Tibial artery (tissue), 4 donors: Measurements from ENCODE around the gene DLX2.

Source experiments
- DNase-seq, 2 donors: peaks; one replicate each; pipeline ENCODE4 v3.0.0-alpha.2; 2019
- H3K27ac ChIP-seq, 2 donors: fragments of 200-600 bp; sonication (generic) in 1 of 2; 1 replicate in 1 of 2; 2 replicates in 1 of 2; pipeline ENCODE4 v1.5.1; 2018 to 2019; ENCODE audit warnings: mild to moderate bottlenecking in 1 of 2
- H3K27me3 ChIP-seq, 2 donors: fragments of 200-600 bp; sonication (generic) in 1 of 2; one replicate each; pipeline versions ENCODE4 v1.5.1 to v1.6.0; 2016 to 2019
- H3K36me3 ChIP-seq, 3 donors: fragments of 200-600 bp; sonication (generic) in 2 of 3; one replicate each; pipeline ENCODE4 v1.5.1; 2016 to 2019; ENCODE audit warnings: mild to moderate bottlenecking in 2 of 3
- H3K4me1 ChIP-seq, 4 donors: fragments of 200-600 bp; sonication (generic) in 2 of 4; 1 replicate in 3 of 4; 2 replicates in 1 of 4; pipeline ENCODE4 v1.5.1; 2016 to 2019
- H3K4me3 ChIP-seq, 2 donors: fragments of 200-600 bp; sonication (generic) in 1 of 2; 1 replicate in 1 of 2; 2 replicates in 1 of 2; pipeline ENCODE4 v1.5.1; 2018 to 2019; ENCODE audit warnings: mild to moderate bottlenecking in 2 of 2
- H3K9me3 ChIP-seq, 3 donors: fragments of 200-600 bp; sonication (generic) in 1 of 3; one replicate each; pipeline ENCODE4 v1.5.1; 2016 to 2019
- intact Hi-C: fragments of 100-400 bp; cut with DNase I; formaldehyde crosslinking; loops from one replicate; pipeline ENCODE4 v1.15.0; 2023; ENCODE audit warnings: low total_unique reads
- TF ChIP-seq, protein P1 (sequence below), 2 experiments: fragments of 200-600 bp in 1 of 2; fragments of 450-650 bp in 1 of 2; IDR thresholded peaks; one replicate each; pipeline ENCODE4 v1.5.1; 2017 to 2019; ENCODE audit warnings: antibody characterized with exemption in 2 of 2, mild to moderate bottlenecking in 1 of 2, moderate library complexity in 1 of 2

The DLX2 gene

DNA sequence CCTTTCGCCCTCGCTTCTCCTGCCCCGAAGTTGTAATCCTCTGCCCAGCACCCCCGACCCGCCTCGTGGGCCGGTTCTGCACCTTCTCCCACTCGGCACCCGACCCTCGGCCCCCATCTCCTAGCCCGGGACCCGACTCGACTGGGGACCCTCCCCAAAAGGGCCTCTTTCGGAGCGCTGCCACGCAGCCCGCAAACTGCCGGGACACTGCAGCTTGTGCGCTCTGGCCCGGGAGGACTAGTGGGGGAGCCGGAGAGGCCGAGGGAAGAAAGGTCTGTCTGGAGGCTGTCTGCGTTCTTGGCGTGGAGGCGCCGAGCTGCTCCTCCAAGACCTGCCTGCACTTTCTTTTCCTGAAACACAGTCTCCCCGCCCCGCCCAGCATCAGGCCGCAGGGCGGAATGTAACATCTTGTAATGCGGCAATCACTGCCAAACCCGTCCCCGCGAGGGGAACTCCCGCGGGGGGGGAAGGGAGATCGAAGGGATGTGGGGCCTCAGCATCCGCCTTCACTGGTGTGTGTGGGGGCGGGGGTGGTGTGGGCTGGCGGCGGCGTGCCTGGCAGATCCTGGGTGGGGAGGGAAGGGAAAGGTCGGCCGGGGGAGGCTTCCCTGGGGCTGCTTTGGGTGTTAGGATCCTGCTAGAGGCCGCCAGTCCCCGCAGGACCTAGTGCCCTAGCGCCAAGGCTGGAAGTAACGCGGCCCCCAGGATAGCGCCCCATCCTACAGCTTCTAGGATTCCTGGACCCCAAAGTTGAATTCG, 7.4 kb downstream of the DLX2 start:
- intact Hi-C loops = loop anchor here (5.0 kb wide), 1 partner anchor 93 kb away; no protein-coding TSS in a partner anchor
- no peak overlapping the region for H3K27ac ChIP-seq
- no peaks in the 10 kb centered on the region for H3K9me3 ChIP-seq
- DNase-seq = no peak
- H3K36me3 ChIP-seq = no peaks in the 10 kb centered on the region
- TF ChIP-seq, protein P1, sequence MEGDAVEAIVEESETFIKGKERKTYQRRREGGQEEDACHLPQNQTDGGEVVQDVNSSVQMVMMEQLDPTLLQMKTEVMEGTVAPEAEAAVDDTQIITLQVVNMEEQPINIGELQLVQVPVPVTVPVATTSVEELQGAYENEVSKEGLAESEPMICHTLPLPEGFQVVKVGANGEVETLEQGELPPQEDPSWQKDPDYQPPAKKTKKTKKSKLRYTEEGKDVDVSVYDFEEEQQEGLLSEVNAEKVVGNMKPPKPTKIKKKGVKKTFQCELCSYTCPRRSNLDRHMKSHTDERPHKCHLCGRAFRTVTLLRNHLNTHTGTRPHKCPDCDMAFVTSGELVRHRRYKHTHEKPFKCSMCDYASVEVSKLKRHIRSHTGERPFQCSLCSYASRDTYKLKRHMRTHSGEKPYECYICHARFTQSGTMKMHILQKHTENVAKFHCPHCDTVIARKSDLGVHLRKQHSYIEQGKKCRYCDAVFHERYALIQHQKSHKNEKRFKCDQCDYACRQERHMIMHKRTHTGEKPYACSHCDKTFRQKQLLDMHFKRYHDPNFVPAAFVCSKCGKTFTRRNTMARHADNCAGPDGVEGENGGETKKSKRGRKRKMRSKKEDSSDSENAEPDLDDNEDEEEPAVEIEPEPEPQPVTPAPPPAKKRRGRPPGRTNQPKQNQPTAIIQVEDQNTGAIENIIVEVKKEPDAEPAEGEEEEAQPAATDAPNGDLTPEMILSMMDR (IDR thresholded peaks at IDR 0.05) = no peak
- H3K4me3 ChIP-seq = peak overlapping the region; percentile 28 to 46
- peaks cover 6 to 100% of the 10 kb centered on the region in 2 donors for H3K27me3 ChIP-seq
- peaks cover 0 to 60% (median 53%) of the 10 kb centered on the region in 4 donors for H3K4me1 ChIP-seq

- intact Hi-C loops = loop anchor here (5.0 kb wide), 1 partner anchor 92 kb away; no protein-coding TSS in a partner anchor
- Histone ChIP-seq H3K27me3 (peaks cover 6 to 100% of the 10 kb centered on the region in 2 donors), H3K27ac (no peak overlapping the region), H3K4me1 (peaks cover 0 to 52% (median 45%) of the 10 kb centered on the region in 4 donors), H3K9me3 (no peaks in the 10 kb centered on the region), H3K36me3 (no peaks in the 10 kb centered on the region), H3K4me3 (peak overlapping the region; percentile 28 to 46)
- TF ChIP-seq, protein P1 (IDR thresholded peaks at IDR 0.05) = no peak
- DNase-seq = no peak
These were observed 8.2 kb downstream of the DLX2 start for GRCh38 chr2:172094294-172095145.

- Histone ChIP-seq H3K9me3 (no peaks in the 10 kb centered on the region), H3K36me3 (no peaks in the 10 kb centered on the region), H3K4me1 (peaks cover 0 to 44% (median 38%) of the 10 kb centered on the region in 4 donors), H3K4me3 (no peak overlapping the region), H3K27ac (no peak overlapping the region), H3K27me3 (peaks cover 9 to 100% of the 10 kb centered on the region in 2 donors)
- DNase-seq = no peak
- intact Hi-C loops = no loop called here
- TF ChIP-seq, protein P1 (IDR thresholded peaks at IDR 0.05) = no peak
These were observed 9.0 kb downstream of the DLX2 start for GRCh38 chr2:172093416-172094293.

- no peak overlapping the region for H3K4me3 ChIP-seq
- peaks cover 14 to 100% of the 10 kb centered on the region in 2 donors for H3K27me3 ChIP-seq
- intact Hi-C loops = no loop called here
- peaks cover 0 to 43% (median 39%) of the 10 kb centered on the region in 4 donors for H3K4me1 ChIP-seq
- H3K36me3 ChIP-seq = no peaks in the 10 kb centered on the region
- H3K27ac ChIP-seq = no peak overlapping the region
- TF ChIP-seq, protein P1 (IDR thresholded peaks at IDR 0.05) = no peak
- H3K9me3 ChIP-seq = no peaks in the 10 kb centered on the region
- no peak for DNase-seq
These were observed 9.8 kb downstream of the DLX2 start for GRCh38 chr2:172092716-172093415.
